ENCODE measurements around the gene POLR2C.
A peak's percentile ranks its signal among the peaks of the same experiment; 100 is the strongest.
"Not testable (repeated sequence)": the region's sequence is repeated elsewhere in the genome, so short reads cannot be mapped to it uniquely, and the experiment has no call there.

POLR2C gene

GRCh38 chr16:57479976-57480753 is 17.7 kb downstream of the POLR2C start:
- peak; percentile 26 for DNase-seq

GRCh38 chr16:57480754-57481230 is 18.3 kb downstream of the POLR2C start:
- DNase-seq: no peak

- no peak for DNase-seq
These were observed 18.9 kb downstream of the POLR2C start for GRCh38 chr16:57481421-57481820.

GRCh38 chr16:57482845-57483545 is 20.5 kb downstream of the POLR2C start:
- DNase-seq: no peak

GRCh38 chr16:57483725-57484514 is 21.4 kb downstream of the POLR2C start:
- no peak for DNase-seq

GRCh38 chr16:57484515-57485005 is 22.1 kb downstream of the POLR2C start:
- DNase-seq: no peak

GRCh38 chr16:57485091-57485915 is 22.8 kb downstream of the POLR2C start:
- DNase-seq: no peak

- peak; percentile 68 for DNase-seq
These were observed 23.7 kb downstream of the POLR2C start, which contains the start of gene DOK4 for GRCh38 chr16:57485916-57486857. DOK4 (minus strand) TSS chr16:57486493; CDS start chr16:57479507, 6,986 bp downstream.

GRCh38 chr16:57486858-57487834 is 24.7 kb downstream of the POLR2C start:
- DNase-seq: no peak

GRCh38 chr16:57489229-57489628 is 26.8 kb downstream of the POLR2C start:
- no peak for DNase-seq

GRCh38 chr16:57493767-57494166 is 31.3 kb downstream of the POLR2C start:
- no peak for DNase-seq

GRCh38 chr16:57497121-57497520 is 34.6 kb downstream of the POLR2C start:
- no peak for DNase-seq

- DNase-seq: no peak
These were observed 35.6 kb downstream of the POLR2C start for GRCh38 chr16:57498031-57498430.

GRCh38 chr16:57499941-57500340 is 37.5 kb downstream of the POLR2C start:
- DNase-seq: not testable (repeated sequence)

- no peak for DNase-seq
These were observed 38.2 kb downstream of the POLR2C start for GRCh38 chr16:57500578-57501111.

GRCh38 chr16:57501492-57501891 is 39.0 kb downstream of the POLR2C start:
- DNase-seq: no peak

- DNase-seq: no peak
These were observed 39.7 kb downstream of the POLR2C start for GRCh38 chr16:57502048-57502775.

- no peak for DNase-seq
These were observed 40.9 kb downstream of the POLR2C start for GRCh38 chr16:57503366-57503765.
